Stimulated activated CD8-positive, alpha-beta memory T cell treated with anti-CD3 and anti-CD28 coated beads, Interleukin-2, amount 100 ng/mL, for 48 hours (primary cell): Measurements from ENCODE around the gene THYN1.

Experiments
- DNase-seq, 2 donors: peaks; one replicate each; pipeline ENCODE4 v3.0.0-alpha.2; 2020; ENCODE audit warnings: low read depth in 2 of 2

The THYN1 gene

DNA sequence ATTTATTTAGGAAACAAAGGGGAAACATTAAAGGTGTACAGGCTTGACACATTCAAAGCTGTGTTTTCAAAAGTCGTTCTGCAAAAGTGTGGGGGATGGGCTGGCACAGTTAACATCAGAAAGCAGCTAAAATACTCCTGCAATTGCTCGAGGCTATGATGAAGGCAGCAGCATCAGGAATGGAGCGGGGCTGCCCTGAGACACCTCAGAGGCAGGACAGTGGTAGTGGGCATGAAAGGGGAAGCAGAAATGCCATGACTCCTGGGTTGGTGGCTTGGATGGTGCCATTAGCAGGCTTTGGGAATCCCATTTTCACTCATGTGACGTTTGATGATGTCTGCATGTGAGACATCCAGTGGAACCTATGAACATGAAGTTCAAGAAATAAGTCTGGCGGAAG is 30.0 kb downstream of the THYN1 start:
- DNase-seq: no peak

DNA sequence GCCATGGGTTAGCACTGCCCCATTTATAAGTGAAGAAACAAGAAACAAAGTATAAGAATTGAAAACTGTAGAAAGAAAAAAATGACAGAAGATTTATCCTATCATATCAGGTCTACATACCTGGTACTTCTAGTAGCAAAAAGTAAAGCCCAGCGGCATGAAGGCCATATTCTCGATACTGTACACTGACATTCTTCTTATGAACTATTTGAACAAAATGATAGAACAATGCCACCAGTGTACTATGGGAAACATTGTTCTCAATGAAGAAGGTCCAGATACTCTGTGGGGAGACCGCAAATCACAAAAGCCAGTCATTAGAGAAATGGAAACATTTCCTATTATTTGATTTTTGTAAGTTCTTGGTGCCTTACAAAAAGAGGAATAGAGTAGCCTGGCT is 36.3 kb downstream of the THYN1 start:
- DNase-seq: no peak

DNA sequence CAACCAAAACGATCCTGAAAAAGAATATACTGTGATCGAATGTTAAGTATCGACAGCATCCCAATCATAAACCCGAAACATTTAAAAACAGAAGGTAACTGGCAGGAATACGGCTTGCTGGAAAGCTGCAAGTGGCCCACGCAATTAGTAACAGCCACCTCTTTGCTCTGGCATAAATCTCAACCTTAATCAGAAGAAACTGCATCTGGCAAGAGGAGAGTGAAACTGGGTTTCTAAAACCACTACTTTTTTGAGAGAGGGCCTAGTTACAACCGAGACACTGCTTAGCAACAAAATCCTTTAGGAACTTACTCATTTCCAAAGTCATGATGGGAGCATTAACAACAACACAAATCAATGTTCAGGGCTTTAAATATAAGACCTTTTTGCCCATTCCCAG is 37.3 kb downstream of the THYN1 start:
- no peak for DNase-seq

DNA sequence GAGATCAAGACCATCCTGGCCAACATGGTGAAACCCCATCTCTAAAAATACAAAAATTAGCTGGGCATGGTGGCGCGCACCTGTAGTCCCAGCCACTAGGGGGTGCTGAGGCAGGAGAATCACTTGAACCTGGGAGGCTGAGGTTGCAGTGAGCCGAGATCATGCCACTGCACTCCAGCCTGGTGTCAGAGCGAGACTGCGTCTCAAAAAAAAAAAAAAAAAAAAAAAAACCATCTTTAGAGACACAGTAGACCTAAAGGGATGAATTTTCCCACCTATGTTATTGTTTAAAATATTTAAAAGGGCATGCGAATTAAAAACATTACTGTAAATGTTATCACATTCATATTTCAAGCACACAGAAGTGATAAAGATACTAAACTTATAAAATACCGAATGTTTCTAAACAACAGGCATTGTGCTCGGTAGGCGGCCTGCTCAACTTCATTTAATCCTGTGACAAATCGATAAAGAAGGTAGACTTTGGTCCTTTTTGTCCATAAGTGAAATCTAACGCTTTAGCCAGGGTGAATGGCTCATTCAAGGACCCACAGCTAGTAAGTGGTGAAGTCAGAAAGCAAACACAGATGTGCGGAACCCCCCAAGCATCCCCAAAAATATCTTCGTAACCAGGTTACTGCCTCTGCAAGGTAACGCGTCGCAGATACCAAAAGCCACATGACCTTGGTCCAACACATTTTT is 45.5 kb downstream of the THYN1 start:
- peak; percentile 33 to 46 for DNase-seq

DNA sequence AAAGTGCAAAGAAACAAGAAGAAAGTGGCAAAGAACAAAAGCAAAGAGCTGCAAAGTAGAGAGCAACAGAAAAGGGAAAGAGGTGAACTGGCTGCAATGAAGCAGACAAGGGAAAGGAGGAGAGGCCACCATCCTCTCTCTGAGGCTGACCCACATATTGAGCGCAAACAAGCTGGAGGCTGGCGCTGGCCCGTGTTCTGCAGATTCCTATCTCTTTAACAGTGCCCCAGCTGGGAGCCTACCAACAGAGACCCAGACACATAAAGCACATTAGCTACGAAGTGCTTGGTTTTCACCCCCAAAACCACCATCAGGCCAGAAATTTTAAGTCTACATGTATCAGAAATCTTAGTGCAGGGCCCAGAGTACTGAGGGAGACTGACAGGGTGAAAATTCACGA is 47.0 kb downstream of the THYN1 start:
- no peak for DNase-seq

DNA sequence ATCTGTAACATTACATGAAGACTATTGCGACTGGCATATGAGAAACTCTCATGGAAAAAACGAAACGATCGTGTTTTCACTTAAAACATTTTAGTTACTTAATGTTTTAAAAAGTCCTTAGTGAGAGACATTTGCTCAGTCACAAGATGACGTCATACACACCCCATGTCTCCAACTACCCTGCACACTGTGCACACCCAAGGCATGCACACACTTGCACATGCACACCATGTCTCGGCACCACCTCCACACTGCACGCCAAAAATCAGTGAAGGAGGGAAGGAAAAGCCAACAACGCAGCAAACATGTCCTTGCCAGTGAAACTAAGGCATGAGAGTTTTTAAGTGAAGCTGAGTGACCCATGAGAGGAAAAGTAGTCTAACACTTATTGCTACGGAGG is 47.4 kb downstream of the THYN1 start:
- no peak for DNase-seq

DNA sequence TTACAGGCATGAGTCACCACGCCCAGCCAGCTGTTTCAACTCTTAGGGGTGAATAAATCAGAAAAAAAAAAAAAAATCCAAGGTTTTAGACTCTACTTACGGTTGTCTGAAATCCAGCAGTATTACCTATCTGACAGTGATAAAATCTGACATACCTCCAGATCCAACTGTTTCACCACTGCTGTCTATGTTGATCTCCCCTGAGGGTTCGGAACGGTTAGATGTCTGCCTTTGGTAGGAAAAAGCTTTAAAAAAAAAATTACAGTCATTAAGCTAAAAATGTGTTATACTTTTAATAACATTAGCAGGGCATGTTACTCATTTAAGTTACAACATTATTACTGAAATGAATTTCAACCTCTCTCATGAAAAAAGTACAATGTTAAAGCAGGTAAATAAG is 50.5 kb downstream of the THYN1 start:
- DNase-seq: no peak

DNA sequence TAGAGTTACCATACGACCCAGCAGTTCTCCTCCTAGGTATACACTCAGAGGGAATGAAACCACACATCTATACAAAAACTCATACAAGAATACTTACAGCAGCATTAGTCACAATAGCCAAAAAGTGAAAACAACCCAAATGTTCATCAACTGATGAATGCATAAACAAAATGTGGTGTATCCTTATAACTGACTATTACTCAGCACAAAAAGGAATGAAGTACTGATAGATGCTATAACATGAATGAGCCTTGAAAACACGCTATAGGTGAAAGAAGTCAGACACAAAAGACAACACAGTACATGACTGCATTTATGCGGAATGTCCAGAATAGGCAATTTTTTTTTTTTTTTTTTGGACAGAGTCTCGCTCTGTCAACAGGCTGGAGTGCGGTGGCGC is 52.5 kb downstream of the THYN1 start:
- no peak for DNase-seq

DNA sequence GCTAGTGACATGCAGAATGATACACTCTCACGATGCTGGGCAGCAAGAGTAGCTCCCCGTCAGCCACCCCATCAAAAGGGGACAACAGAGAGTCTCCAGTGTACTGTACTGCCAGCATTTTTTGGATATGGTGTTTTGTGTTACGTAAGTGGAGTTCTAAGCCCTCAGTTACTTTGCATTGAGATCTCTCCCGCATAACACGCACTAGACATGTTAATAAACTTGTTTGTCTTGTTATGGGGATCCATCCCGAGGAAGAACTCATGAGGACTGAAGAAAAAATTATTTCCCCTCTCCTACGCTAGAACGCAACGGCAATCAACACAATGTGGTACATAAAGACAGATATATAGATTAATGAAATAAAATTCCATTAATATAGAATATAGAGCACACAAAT is 53.6 kb downstream of the THYN1 start:
- DNase-seq: no peak
